Measurements from ENCODE around the gene MTG2. TPM values are rescaled to one million over a fixed set of nuclear protein-coding genes. Genes with fewer than 3 reads are reported as not detected.

Gene MTG2
- total and polyA plus RNA-seq, 4 donors: 12.6 to 43.9 (median 33.8) TPM

DNA sequence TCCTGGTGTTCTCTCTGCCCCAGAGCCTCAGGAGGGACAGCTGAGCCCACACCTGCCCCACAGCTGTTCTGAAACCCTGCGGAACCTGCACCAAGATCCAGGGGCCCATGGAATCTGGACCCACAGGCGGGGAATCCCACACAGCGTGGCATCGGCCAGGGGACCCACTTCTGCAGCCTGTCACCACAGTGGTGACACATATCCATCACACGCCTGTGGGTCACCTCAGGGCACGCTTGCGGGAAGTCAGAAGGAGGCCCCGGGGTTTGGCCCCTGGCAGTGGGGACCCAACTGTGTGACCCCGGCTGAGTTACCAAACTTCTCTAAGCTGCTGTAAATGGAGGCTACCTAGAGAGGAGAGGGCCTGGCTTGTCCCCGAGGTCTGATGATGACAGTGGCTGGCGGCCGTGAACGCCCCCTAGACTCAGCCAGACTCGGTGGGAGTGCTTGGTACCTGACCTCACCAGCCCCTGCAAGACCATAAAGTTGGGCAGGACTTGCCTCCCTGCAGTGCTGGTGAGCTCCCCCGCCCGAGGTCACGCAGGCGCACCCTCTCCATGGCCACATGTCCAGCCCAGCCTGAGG, 39.5 kb downstream of the MTG2 start:
- DNase-seq (ENCODE audit: low read depth in 4 of 6, low spot score in 6 of 6): no peak
- H3K36me3 ChIP-seq (ENCODE audit: control insufficient read depth, insufficient read depth, low read length): peaks cover 7% of the 10 kb centered on the region
- H3K27ac ChIP-seq (ENCODE audit: low read depth, low read length): no peak overlapping the region
- WGBS (ENCODE audit: insufficient coverage): 78% methylated on average over 18 of the region's 18 CpGs
- peaks cover 37% of the 10 kb centered on the region for H3K4me1 ChIP-seq (ENCODE audit: control insufficient read depth, insufficient read depth, low read length)
- no peaks in the 10 kb centered on the region for H3K9me3 ChIP-seq (ENCODE audit: control insufficient read depth, insufficient read depth, low read length)
- no peak overlapping the region for H3K4me3 ChIP-seq (ENCODE audit: low read depth, low read length)
- peaks cover 55% of the 10 kb centered on the region for H3K27me3 ChIP-seq (ENCODE audit: control insufficient read depth, insufficient read depth, low read length)

GRCh38 chr20:62222972-62223371, 40.1 kb downstream of the MTG2 start:
- no peak overlapping the region for H3K27ac ChIP-seq (ENCODE audit: low read depth, low read length)
- H3K4me1 ChIP-seq (ENCODE audit: control insufficient read depth, insufficient read depth, low read length): peaks cover 39% of the 10 kb centered on the region
- 75% methylated on average over 13 of the region's 13 CpGs for WGBS (ENCODE audit: insufficient coverage)
- peaks cover 3% of the 10 kb centered on the region for H3K36me3 ChIP-seq (ENCODE audit: control insufficient read depth, insufficient read depth, low read length)
- peaks cover 50% of the 10 kb centered on the region for H3K27me3 ChIP-seq (ENCODE audit: control insufficient read depth, insufficient read depth, low read length)
- H3K9me3 ChIP-seq (ENCODE audit: control insufficient read depth, insufficient read depth, low read length): no peaks in the 10 kb centered on the region
- no peak for DNase-seq (ENCODE audit: low read depth in 4 of 6, low spot score in 6 of 6)
- no peak overlapping the region for H3K4me3 ChIP-seq (ENCODE audit: low read depth, low read length)

DNA sequence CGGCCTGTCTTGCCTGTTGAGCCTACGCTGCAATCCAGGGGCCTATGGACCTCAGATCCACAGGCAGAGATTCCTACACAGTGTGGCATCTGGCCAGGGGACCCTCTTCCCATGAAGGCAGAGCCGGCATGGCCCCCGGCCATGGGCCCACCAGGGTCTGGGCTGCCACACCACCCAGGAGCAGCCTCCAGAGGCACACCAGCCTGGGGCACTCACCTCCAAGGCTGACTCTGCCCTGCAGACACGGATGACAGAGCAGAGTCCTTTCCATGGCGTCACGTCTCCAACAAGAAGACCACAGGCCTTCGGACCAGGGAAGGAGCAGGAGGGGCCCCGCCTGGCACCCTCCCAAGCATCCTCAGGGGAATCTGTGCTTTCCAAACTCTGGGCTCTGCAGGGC, 40.7 kb downstream of the MTG2 start:
- H3K36me3 ChIP-seq (ENCODE audit: control insufficient read depth, insufficient read depth, low read length): no peaks in the 10 kb centered on the region
- H3K27me3 ChIP-seq (ENCODE audit: control insufficient read depth, insufficient read depth, low read length): peaks cover 44% of the 10 kb centered on the region
- no peak overlapping the region for H3K4me3 ChIP-seq (ENCODE audit: low read depth, low read length)
- no peak overlapping the region for H3K27ac ChIP-seq (ENCODE audit: low read depth, low read length)
- no peak for DNase-seq (ENCODE audit: low read depth in 4 of 6, low spot score in 6 of 6)
- peaks cover 34% of the 10 kb centered on the region for H3K4me1 ChIP-seq (ENCODE audit: control insufficient read depth, insufficient read depth, low read length)
- H3K9me3 ChIP-seq (ENCODE audit: control insufficient read depth, insufficient read depth, low read length): no peaks in the 10 kb centered on the region
- WGBS (ENCODE audit: insufficient coverage): 84% methylated on average over 9 of the region's 9 CpGs

- no peak overlapping the region for H3K4me3 ChIP-seq (ENCODE audit: low read depth, low read length)
- no peak for DNase-seq (ENCODE audit: low read depth in 4 of 6, low spot score in 6 of 6)
- WGBS (ENCODE audit: insufficient coverage): 74% methylated on average over 12 of the region's 21 CpGs
- H3K27me3 ChIP-seq (ENCODE audit: control insufficient read depth, insufficient read depth, low read length): peaks cover 36% of the 10 kb centered on the region
- no peaks in the 10 kb centered on the region for H3K36me3 ChIP-seq (ENCODE audit: control insufficient read depth, insufficient read depth, low read length)
- no peak overlapping the region for H3K27ac ChIP-seq (ENCODE audit: low read depth, low read length)
- H3K4me1 ChIP-seq (ENCODE audit: control insufficient read depth, insufficient read depth, low read length): peaks cover 27% of the 10 kb centered on the region
- no peaks in the 10 kb centered on the region for H3K9me3 ChIP-seq (ENCODE audit: control insufficient read depth, insufficient read depth, low read length)
Measured at GRCh38 chr20:62224113-62224855, 41.5 kb downstream of the MTG2 start.

DNA sequence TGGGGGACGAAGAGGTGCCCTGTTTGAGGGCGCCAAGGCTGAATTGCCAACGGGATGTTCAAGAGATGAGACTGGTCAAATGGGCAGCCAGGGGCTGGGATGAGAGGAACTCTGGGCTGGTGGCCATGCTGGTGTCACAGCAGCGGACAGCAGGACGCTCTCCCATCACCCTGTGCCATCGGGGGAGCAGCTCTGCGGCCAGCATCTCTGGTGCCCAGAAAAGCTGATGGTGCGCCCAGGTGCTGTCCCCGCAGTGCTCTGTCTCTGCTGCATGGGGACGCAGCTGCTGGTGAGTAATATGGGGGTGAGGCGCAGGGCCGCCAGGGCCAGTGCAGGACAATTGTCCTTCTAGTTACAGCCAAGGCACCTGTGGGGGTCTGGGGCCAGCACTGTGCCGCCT, 42.2 kb downstream of the MTG2 start:
- 84% methylated on average over 9 of the region's 13 CpGs for WGBS (ENCODE audit: insufficient coverage)
- DNase-seq (ENCODE audit: low read depth in 4 of 6, low spot score in 6 of 6): no peak
- Histone ChIP-seq H3K4me3 (ENCODE audit: low read depth, low read length) (no peak overlapping the region), H3K36me3 (ENCODE audit: control insufficient read depth, insufficient read depth, low read length) (no peaks in the 10 kb centered on the region), H3K27ac (ENCODE audit: low read depth, low read length) (no peak overlapping the region), H3K9me3 (ENCODE audit: control insufficient read depth, insufficient read depth, low read length) (no peaks in the 10 kb centered on the region), H3K4me1 (ENCODE audit: control insufficient read depth, insufficient read depth, low read length) (peaks cover 23% of the 10 kb centered on the region), H3K27me3 (ENCODE audit: control insufficient read depth, insufficient read depth, low read length) (peaks cover 33% of the 10 kb centered on the region)

- WGBS (ENCODE audit: insufficient coverage): 87% methylated on average over 16 of the region's 17 CpGs
- no peak for DNase-seq (ENCODE audit: low read depth in 4 of 6, low spot score in 6 of 6)
- H3K27ac ChIP-seq (ENCODE audit: low read depth, low read length): no peak overlapping the region
- H3K36me3 ChIP-seq (ENCODE audit: control insufficient read depth, insufficient read depth, low read length): no peaks in the 10 kb centered on the region
- H3K27me3 ChIP-seq (ENCODE audit: control insufficient read depth, insufficient read depth, low read length): peaks cover 26% of the 10 kb centered on the region
- peaks cover 15% of the 10 kb centered on the region for H3K4me1 ChIP-seq (ENCODE audit: control insufficient read depth, insufficient read depth, low read length)
- no peak overlapping the region for H3K4me3 ChIP-seq (ENCODE audit: low read depth, low read length)
- no peaks in the 10 kb centered on the region for H3K9me3 ChIP-seq (ENCODE audit: control insufficient read depth, insufficient read depth, low read length)
Measured at GRCh38 chr20:62225820-62226635, 43.2 kb downstream of the MTG2 start.

DNA sequence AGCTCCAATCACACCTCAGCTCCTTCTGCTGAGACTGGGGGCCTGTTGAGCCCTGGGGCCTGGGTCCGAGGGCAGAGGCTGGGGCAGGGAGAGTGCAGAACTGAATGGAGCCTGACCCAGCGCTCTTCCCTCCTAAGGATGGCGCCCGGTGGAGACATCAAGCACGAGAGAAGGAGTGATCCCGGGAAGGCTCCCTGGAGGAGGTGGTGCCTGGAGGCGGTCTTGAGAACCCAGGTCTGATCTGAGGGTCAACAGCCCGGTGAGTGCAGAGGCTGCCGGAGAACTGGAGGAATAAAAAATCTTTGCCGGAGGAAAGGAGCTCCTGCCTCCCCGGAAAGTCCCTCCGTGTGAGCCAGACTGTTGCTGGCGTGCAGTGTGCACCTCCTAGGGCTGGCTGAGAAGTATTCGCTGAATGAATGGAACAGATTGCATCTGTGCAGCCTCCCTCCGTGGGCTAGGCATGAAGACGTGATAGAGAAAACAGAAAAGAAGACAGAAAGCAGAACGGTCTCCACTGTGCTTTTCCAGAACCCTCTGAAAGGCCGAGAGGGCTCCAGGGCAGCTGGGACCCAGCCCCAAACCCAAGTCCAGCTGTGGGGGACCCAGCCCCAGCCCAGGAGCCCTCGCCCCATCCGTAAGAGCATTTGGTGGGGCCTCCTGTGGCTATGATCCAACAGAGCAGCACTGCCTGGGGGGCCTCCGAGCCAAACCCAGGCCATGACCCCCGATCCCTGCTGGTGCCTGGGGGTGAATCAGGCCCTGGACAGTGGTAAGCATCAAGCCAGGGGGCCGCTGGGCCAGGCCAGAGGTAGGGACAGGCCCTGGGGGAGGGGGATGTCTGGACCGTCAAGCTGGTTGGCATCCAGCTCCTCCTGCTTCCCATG, 44.1 kb downstream of the MTG2 start:
- Histone ChIP-seq H3K9me3 (ENCODE audit: control insufficient read depth, insufficient read depth, low read length) (no peaks in the 10 kb centered on the region), H3K4me3 (ENCODE audit: low read depth, low read length) (no peak overlapping the region), H3K27me3 (ENCODE audit: control insufficient read depth, insufficient read depth, low read length) (peaks cover 16% of the 10 kb centered on the region), H3K4me1 (ENCODE audit: control insufficient read depth, insufficient read depth, low read length) (peaks cover 10% of the 10 kb centered on the region), H3K27ac (ENCODE audit: low read depth, low read length) (no peak overlapping the region), H3K36me3 (ENCODE audit: control insufficient read depth, insufficient read depth, low read length) (no peaks in the 10 kb centered on the region)
- peak in 1 of 6 donors; percentile 74 for DNase-seq (ENCODE audit: low read depth in 4 of 6, low spot score in 6 of 6)
- WGBS (ENCODE audit: insufficient coverage): 68% methylated on average over 23 of the region's 24 CpGs

- WGBS (ENCODE audit: insufficient coverage): 65% methylated on average over 8 of the region's 10 CpGs
- no peak for DNase-seq (ENCODE audit: low read depth in 4 of 6, low spot score in 6 of 6)
- H3K27me3 ChIP-seq (ENCODE audit: control insufficient read depth, insufficient read depth, low read length): peaks cover 10% of the 10 kb centered on the region
- H3K4me1 ChIP-seq (ENCODE audit: control insufficient read depth, insufficient read depth, low read length): peaks cover 10% of the 10 kb centered on the region
- no peaks in the 10 kb centered on the region for H3K9me3 ChIP-seq (ENCODE audit: control insufficient read depth, insufficient read depth, low read length)
- no peak overlapping the region for H3K4me3 ChIP-seq (ENCODE audit: low read depth, low read length)
- H3K36me3 ChIP-seq (ENCODE audit: control insufficient read depth, insufficient read depth, low read length): no peaks in the 10 kb centered on the region
- no peak overlapping the region for H3K27ac ChIP-seq (ENCODE audit: low read depth, low read length)
Measured at GRCh38 chr20:62227591-62227976, 44.8 kb downstream of the MTG2 start.

Data from spinal cord (tissue), 10 donors.